ENCODE results near the gene XPNPEP2.

Gene XPNPEP2

DNA sequence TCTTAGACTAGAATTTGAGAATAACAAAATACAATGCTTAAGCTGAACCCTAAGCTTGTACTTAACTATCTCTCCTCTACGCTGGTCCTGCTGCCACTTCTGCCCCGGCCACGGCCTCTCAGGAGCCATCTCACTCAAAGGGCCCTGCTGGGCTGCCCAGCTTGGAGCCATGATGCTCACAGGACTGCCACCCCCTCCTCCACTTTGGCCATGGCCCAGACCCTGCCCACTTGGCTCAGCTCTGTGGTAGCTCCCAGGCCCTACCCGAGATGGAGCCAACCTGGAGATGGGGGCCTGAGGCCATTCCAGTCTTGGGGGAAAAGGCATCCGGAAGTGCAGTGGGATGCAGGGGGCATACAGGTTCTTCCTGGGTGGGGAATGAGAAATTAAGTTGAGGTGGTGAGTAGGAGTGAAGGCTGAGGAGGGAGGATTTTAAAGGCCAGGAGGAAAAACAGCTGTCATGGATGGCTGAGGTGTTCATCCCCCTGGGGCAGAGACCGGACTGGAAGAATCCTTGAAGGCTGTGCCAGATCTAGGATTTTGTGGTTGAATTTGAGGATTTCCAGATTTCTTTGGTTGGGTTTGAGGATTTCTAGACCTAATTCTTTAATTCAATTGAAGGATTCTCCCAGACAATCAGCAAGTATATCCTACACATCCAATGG, 41.8 kb downstream of the XPNPEP2 start:
- DNase-seq (ENCODE audit: low spot score), result no peak

DNA sequence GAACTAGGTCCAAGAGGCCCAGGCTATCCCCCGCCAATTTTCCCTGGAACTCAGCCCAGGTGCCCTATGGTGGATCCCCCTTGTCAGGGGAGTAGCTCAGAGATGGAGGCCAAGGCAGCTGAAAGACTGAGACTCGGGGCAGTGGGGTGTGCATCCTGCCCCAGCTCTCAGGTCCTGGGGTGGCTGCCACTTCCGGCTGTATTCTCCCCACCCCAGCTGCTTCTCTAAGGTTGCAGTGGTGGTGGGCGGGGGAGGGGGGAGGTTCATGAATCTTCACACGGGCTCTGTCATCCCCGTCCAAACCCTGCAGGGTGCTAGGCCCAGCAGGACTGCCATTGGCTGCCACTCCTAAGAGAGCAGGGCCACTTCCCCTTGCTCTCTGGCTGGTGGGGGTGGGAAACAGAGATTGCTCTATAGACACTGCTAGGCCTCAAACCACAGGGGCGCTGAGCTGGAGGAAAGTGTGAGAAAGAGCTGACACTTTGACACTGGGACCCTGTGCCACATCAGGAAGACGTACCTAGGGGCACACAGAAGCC, 42.4 kb downstream of the XPNPEP2 start:
- no peak for DNase-seq (ENCODE audit: low spot score)

DNA sequence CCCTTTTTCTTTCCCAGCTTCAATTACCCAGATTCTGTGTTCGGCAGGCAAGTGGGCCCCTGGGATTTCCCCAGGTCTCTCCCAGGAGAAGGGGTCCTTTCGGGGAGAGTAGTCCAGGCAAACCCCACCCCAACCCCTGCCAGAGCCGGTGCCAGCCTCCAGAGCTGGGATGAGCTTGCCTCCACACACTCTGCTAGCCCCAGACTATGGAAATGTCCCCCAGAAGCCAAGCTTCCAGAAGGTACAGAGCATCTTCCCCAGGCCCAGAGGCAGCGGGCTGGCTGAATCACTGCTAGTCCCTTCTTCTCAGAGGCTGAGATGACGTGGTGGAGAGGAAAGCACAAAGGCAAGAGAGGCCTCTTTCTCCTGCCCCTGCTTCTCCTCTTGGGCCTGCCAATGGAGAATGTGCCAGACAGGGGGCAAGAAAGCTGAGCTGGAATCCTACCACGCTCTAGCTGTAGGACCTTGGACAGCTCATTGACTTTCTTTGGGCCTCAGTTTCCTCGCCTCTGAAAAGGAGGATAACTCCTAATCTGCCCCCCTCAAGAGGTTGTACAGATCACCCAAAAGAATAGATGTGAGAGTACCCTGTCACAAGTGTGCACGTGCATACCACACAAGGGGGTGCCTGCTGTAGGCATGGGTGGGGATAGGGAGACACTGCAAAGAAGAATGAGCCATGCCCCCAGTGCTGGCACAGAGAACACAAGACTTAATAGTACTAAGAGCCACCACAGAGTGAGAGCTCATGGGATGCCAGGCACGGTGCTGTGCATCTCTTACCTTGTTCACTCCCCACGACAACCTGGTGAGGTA, 43.1 kb downstream of the XPNPEP2 start:
- DNase-seq (ENCODE audit: low spot score), result no peak

DNA sequence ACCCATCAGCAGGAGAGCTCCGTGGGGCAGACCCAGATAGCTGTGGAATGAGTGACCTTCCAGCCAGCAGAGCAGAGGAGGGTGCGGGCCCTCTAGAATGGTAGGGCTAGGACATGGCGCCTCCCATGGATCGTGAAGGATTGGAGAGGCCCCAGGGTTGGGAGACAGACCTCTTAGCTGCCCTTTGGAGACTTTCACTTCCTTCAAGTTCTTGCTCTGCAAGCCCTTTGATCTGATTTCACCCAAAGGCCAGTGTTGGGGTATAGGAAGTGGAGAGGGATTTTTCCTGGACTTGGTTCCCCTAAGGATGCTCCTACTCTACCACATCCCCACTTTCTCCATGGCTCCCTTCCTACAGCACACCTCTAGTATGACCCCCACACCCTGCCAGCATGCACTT, 43.9 kb downstream of the XPNPEP2 start:
- no peak for DNase-seq (ENCODE audit: low spot score)

DNA sequence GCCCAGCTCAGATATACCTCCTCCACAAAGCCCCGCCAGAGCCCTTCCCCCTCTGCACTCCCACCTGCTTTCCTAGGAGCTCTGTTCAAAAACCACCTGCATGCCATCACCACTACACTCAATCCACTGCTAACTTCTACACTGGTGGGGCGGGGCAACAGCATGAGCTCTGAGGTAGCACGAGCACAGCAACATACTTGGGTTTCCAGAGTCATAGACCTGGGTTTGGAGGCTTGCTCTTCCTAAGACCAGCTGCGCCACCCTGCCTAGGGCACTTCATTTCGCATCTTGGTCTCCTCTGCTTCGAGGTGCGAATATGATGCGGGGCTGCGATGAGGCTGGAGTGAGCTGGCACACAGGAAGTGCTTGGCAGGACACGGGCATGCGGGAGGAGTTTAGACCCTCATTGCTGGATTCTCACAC, 44.5 kb downstream of the XPNPEP2 start:
- no peak for DNase-seq (ENCODE audit: low spot score)

DNA sequence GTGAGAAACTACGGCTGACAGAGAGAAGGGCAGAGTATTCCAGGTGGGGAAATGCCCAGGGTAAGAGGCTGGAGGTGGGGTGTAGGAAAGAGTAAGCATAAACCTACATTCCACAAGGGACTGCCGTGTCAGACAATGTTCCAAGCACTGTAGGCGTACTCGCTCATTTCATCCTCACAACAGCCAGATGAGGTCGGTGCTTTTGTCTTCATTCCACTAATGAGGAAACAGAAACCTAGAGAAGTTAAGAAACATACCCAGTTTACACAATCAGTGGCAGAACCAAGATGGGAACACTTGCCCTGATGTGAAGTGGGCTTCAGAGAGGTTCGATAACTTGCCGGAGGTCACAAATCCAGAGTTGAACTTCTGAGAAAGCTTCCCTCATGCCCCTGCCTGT, 45.6 kb downstream of the XPNPEP2 start:
- DNase-seq (ENCODE audit: low spot score), result no peak

DNA sequence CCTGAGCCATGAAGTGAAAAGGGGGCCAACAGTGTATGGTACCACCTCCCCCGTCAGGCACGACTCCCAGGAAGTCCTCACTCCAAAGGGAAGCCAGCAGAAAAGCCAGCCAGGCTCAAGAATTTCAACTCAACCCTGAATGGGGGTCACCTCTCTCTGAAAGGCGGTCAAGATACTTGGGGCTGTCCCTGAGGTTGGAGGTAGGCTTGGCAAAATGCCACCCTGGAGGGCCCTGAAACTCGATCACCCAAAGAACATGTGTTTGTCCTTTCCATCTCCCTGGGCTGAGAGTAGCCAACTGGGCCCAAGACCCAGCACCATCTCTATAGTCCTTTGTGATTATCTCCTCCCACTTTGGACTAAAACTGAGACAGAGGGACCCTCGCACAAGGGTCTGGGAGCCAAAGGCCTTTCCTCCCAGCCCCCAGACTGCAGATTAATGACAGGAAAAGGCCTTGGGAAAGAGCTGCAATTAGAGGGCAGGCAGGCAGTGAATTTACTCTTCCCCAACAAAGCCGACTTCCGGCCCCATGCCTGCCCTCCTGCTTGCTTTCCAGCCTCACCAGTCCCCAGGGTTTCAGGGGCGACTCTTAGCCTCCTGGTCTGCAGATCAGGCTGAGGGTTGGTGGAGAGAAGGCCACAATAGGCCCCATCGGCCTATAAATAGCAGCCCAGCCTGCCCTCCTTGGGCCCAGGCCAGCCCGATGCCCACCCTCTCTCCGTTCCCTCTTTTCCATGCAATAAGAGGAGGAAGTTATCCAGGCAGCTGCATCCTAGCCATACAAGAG, 46.6 kb downstream of the XPNPEP2 start:
- no peak for DNase-seq (ENCODE audit: low spot score)

DNA sequence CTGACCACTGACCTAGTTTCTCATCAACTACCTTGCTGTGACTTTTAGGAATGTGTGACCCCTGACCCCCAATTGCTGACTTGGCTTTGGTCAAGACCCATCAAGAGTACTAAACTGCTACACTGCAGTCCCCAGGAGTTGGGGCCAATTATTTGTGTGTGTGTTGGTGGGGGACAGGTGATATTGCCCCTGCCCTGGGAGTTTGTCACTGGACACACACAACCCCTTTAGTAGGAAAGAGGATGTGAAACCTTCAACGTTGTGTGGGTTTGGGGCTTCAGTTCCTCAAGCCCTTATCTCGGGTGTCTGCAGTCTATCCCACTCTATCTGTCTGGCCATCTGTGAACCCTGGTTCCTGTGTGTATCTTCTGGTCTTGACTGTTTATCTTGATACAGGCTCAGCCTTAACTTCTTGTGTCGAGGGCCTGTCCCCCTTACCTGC, 47.5 kb downstream of the XPNPEP2 start:
- no peak for DNase-seq (ENCODE audit: low spot score)

DNA sequence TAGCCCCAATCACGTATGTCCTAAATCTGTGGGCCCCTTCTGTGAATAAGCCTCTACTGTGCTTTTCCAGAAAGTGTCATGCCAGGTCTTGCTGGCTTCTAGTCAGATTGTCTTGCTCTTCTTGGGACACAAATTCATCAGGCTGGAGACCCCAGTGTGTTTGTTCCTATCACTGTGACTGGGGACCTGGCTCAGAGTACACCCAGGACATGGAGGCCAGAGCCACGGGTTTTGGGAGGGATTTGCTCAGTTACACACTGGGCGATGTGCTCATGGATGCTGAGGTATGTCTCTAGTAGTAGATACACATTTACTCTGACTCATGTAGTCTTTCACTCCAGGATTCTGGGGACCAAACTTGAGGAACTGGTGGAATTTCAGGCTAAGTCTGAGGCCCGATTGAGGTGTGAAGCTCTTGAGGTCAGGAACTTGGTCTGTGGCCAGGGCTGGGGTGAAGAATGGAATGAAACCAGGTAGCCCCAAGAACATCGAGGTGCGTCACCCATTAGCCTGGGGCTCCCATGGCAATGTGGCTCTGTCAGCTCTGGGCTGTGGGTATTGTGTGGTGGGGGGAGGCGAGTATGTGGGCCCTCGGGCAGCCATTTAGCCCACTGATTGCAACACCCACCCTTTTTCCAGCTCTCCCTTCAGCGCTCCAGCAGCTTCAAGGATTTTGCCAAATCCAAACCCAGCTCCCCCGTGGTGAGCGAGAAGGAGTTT, 48.7 kb downstream of the XPNPEP2 start:
- DNase-seq (ENCODE audit: low spot score), result no peak

DNA sequence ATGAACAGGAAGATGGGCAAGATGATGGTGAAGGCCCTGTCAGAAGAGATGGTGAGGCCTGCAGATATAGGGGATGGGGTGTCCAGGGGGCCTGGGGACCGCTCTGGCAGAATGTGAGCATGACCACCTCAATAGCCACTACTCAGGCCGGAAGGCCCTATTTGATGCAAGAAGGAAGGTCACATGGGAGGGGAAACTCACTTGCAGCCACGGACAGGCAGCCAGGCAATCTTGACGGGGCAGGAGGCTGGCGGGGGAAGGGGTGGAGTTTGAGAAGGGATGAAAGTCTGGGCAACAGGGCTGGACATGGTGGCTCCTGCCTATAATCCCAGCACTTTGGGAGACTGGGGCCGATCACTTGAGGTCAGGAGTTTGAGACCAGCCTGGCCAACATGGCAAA, 49.7 kb downstream of the XPNPEP2 start:
- no peak for DNase-seq (ENCODE audit: low spot score)

DNA sequence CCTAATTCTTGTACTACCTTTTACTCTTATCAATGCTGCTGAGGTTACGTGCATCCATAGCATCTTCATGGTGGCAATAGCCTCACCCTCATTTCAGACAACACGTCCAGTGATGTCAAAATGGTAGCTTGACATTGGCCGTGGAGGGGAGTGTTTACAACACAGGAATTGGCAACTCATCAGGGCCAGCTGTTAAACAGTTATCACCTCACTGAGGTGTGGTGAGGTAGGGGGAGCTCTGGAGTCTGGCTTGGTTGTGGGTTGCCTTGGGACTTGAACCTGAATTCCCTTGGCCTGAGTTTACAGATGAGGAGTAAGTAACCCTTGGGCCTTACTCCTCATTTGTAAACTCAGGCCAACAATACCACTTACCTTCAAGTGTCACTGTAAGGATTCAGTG, 51.4 kb downstream of the XPNPEP2 start:
- no peak for DNase-seq (ENCODE audit: low spot score)

DNA sequence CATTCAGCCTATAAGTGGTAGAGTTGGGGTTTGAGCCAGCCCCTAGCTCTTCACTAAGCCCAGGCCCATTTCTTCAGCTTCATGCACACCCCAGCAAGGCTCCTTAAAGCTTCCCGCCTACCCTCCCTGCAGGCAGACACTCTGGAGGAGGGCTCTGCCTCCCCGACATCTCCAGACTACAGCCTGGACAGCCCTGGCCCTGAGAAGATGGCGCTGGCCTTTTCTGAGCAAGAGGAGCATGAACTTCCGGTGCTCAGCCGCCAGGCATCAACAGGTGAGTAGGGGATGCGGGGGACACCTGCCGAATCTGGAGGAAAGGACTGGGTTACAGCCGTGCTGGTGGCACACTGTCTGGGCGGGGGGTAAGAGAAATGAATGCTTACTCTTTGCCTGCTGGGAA, 52.0 kb downstream of the XPNPEP2 start:
- no peak for DNase-seq (ENCODE audit: low spot score)

DNA sequence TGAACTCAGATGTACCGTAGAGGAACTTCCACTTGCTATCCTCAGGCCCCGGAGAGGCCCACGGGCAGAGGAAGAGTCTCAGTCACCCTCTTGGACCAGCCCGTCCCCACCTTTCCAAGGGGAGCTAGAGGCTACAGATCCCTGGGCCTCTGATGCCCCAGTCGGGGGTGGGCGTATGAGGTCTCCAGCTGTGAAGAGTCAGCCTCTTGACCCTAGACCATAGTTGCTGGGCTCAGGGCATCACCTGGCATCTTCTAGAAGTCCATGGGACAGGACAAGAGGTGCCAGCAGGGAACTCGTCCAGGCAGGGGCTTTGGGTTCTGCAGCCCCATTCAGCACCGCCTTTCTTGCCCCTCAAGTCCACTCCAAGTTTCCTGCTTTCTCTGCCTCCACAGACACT, 52.6 kb downstream of the XPNPEP2 start:
- DNase-seq (ENCODE audit: low spot score), result no peak

DNA sequence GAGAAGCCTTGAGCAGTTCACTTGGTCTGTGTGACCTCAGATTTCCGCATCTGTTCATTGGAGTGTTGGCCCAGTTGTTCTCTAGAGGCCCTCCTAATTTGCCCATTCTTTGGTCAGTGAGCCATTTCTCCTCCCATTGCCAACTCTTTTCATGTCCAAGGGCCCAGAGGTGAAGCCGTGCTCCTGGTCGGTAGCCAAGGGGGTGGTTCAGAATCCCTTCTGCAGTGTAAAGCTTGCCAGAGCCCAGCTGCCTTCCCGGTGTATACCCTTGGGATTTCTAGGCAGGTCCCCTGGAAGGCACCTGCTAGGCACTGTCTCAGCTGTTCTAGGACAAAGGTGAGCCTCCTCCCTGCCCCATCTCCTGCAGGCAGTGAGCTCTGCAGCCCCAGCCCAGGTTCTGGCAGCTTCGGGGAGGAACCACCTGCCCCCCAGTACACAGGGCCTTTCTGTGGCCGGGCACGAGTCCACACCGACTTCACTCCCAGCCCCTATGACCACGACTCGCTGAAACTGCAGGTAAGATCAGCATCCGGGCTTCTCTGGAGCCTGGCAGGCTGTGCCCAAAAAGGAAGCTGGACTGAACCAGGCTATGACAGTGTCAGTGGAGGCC, 53.3 kb downstream of the XPNPEP2 start:
- DNase-seq (ENCODE audit: low spot score), result no peak

DNA sequence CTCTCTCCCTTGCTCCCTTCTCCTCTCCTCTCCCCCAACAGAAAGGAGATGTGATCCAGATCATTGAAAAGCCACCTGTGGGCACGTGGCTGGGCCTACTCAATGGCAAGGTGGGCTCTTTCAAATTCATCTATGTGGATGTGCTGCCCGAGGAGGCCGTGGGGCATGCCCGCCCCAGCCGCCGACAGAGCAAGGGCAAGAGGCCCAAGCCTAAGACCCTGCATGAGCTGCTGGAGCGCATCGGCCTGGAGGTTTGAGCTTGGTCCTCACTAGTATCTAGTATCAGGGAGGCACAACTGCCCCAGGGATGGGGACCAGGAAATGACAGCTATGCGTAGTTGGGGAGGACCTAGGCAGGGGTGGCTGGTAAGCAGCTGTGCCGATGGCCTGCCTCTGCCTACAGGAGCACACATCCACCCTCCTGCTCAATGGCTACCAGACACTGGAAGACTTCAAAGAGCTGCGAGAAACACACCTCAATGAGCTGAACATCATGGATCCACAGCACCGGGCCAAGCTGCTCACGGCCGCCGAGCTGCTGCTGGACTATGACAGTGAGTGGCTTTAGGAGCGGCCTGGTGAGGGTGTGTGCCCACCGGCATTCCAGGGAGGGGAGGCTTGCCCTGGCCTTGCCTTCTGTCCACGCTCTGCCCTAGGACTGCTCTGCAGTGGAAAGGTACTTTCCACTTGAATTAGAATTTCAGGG, 54.0 kb downstream of the XPNPEP2 start:
- no peak for DNase-seq (ENCODE audit: low spot score)

DNA sequence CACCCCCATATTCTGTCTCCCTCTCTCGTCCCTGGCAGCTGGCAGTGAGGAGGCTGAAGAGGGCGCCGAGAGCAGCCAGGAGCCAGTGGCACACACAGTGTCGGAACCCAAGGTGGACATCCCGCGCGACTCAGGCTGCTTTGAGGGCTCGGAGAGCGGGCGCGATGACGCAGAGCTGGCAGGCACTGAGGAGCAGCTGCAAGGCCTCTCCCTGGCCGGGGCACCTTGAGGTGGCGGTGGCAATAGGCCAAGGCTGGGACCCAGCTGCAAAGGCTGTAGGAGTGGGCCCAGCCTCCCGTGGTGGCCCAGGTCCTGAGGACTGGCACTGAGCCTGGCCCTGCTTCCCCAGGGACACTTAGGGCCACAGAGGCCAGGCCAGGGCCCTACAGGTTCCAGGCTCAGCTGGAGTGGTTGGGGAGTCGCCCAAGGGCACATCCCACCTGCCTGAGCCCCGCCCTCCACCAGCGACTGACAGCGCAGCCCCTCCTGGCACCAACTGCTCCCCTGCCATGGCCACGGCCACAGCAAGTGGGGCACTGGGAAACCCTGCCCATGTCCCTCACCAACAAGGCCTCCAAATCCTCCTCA, 54.9 kb downstream of the XPNPEP2 start:
- DNase-seq (ENCODE audit: low spot score), result no peak

DNA sequence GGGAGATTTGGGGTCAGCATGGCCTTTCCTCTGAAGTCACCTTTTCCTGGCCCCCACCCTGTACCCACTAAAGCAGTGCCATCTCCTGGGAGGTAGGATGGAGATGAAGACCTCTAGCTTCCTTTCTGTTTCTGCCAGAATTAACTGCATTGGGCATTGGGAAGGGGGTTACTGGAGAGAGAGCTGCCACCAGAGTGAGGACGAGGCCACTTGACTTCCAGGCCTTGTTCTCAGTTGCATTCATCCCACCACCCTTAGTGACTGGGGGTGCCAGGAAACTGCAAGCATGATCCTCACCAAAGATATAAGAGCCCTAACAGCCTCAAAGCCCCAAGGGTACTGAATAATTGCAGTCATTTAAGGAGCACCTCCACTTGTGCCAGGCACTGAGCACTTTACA, 56.8 kb downstream of the XPNPEP2 start:
- DNase-seq (ENCODE audit: low spot score), result no peak

DNA sequence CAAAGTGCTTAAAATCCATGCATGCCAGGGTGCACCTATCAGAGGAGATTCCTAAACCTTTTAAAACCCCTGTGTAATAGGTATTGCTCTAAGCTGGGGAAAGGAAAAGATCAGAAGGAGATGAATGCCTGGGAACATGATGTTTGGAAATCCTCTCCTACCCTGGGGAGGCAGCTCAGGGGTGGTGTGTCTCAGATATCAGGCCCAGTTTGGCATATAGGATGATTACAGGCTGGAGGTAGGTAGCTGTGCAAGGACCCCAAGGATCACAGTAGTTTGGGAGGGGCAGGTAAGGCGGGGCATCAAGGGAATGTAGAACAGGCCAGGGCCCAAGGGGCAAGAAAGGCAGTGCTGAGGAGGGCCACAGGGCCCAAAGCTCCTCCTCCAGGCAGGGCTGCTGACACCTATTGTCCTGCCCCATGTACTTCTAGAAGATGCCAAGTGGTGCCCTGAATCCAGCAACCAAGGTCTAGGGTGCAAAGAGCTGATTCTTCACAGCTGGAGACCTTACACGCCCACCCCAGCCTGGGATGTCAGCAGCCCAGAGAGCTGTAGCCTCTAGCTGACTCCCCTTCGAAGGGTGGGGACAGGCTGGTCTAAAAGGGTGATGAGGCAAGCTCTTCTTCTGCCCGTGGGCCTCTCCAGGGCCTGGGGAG, 58.6 kb downstream of the XPNPEP2 start:
- no peak for DNase-seq (ENCODE audit: low spot score)

DNA sequence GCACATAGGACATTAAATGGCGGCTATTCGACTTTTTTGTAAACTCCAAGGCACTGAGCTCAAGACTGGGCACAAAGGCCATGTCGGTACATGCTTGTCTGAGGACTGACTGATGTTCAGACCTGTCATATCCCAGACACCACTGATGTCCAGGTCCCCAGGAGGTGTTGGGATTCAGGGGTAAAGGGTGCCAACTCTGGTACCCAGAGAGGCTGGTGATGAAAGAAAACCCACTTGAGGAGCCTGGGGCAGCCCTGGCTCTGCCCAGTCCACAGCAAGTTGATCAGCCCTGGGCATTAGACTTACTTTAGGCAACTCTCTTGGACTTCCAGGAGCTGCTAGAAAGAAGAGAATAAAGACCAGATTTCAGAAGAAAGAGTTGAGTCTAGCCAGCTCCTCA, 59.7 kb downstream of the XPNPEP2 start:
- DNase-seq (ENCODE audit: low spot score), result no peak

DNA sequence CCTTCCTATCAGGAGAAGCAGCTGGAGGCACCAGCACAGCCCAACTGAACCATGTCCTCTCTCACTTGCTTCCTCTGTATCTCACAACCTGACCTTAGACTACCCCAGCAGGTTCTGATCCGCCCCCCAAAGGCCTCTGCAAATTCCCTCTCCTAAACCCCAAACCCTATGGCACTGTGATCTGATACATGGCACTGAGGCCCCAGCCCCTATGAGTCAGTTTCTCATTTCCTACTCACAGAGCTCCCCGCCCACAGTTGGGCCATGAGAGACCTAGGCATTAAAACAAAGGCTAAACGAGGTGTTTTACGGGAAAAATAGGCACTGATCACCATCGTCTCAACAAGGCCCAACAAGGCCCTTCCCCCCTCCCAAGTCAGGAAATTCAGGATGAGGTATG, 60.1 kb downstream of the XPNPEP2 start:
- no peak for DNase-seq (ENCODE audit: low spot score)
